SK-N-DZ (cell line): ENCODE measurements around the gene OR7D4. TPM values are rescaled to one million over a fixed set of nuclear protein-coding genes. Genes with fewer than 3 reads are reported as not detected.
"Not testable (repeated sequence)": the region's sequence is repeated elsewhere in the genome, so short reads cannot be mapped to it uniquely, and the experiment has no call there.

Source experiments
- DNase-seq: peaks from one replicate; pipeline ENCODE4 v3.0.0-alpha.2; 2015; ENCODE audit warnings: low spot score
- polyA plus RNA-seq, 2 experiments: library from polyadenylated mRNA; depleted of rRNA; stranded (reverse); fragments of >200 nt; gene quantifications; 2 replicates each; pipeline ENCODE4 v1.2.3, GENCODE V29; 2014

OR7D4 gene
- not detected in 2 replicates for polyA plus RNA-seq (2014; cell fraction: cytosol; rRNA removed)
- not detected in 2 replicates for polyA plus RNA-seq (2014; cell fraction: nucleus; rRNA removed)

DNA sequence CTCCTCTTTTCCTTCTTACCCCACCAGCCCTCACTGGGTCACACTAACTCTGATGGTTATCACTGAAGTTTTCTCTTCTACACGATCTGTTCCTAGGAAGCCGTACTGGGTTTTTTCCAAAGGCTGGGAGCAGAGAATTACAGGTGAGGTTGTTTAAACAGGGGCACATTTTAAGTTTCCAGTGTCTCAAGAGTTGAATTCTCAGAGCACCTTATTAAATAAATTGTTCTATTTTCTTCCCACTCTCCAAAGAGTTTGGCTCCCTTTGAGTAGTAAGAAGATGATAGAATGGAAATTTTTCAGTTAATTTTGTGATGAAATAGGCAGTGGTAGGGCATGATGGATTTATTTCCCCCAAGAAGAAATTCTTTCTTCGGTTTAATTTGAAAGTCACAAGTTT is at the start of gene OR7D4:
Gene OR7D4 (minus strand): TSS at position 101 of the 400 bp plus-strand sequence. CDS start 4,752 bp downstream, outside the sequence.
- DNase-seq = no peak

GRCh38 chr19:9251236-9251635 is 31.8 kb upstream of the OR7D4 start:
- no peak for DNase-seq

DNA sequence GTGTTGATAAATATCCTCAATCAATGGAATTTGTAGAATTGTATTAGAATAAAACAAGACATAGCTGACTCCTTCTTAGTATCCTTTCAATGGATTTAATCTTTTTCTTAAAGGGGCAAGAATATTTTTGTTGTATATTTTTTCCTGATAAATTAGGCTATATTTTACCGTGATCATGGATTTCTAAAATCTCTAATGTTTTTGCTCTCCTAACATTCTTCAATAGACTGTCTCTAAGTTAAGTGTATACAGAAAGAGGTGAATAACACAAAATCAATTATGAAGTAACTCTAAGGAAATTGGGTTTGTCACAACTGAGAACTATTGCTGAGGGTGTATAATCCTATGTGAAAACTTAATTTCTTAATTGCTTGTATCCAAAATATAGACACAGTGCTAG is 31.2 kb upstream of the OR7D4 start, which contains the start of gene OR7E24:
Gene OR7E24 (plus strand): TSS at position 301 of the 400 bp plus-strand sequence. CDS start 114 bp downstream, outside the sequence.
- DNase-seq = no peak

- peak; percentile 68 for DNase-seq
These were observed 13.8 kb downstream of the OR7D4 start for GRCh38 chr19:9205501-9206113.

GRCh38 chr19:9198044-9198443 is 21.3 kb downstream of the OR7D4 start:
- not testable (repeated sequence) for DNase-seq

DNA sequence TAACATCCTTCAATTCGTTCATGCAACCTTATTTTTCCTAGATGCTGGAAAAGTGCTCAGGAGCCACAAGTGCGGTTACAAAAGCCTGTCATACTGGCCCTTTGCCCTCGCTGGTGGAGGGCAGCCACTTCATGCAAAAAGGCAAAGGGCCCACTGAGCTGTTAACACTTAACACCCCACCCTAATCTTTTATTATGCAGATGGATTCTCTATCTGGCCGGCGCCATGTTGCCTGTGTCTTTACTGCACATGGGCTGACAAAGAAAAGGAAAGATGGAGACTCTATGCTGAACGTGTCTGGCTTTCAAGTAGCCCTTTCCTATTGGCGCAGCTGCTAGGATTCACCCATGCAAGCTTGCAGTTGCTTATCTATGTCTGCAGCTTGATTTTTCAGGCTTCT is 29.9 kb downstream of the OR7D4 start:
- no peak for DNase-seq

GRCh38 chr19:9187191-9187590 is 32.2 kb downstream of the OR7D4 start:
- DNase-seq = no peak

DNA sequence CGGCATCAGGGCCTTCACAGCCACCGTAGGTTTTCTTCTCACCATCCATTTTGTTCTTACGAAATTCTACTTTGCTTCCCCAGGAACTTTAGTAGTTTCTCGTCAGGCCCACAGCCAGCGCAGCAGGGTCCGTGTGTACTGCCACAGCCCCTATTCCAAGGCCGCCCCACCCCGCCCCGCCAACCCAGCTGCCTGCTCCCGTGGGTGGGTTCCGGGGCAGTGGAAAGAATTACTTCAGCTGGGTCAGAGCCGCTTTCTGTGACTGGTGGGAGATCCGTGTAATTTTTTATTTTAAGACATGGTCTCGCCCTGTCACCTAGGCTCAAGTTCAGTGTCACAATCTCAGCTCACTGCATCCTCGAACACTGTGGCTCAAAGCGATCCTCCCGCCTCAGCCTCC is 36.4 kb downstream of the OR7D4 start:
- no peak for DNase-seq

DNA sequence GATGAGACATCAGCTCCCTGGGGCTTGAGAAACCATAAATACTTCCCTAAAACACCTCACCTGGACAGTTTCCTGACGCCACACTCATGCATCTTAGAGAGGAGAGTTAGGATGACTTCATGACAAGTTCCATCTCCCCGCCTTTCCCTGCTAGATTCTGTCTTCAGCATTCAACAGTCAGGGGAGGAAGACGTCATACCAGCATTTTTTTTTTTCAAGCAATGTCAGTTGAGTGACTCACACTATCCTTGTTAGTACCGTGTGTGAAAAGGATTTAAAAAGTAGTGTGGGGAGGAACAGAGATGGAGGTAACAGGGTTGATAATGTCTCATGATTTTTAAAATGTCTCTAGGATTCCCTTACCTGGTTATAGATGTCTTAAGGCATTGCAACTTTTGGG is 40.5 kb downstream of the OR7D4 start, which contains the start of gene OR7D2:
Gene OR7D2 (plus strand): TSS at position 79 of the 400 bp plus-strand sequence. CDS start 6,803 bp downstream, outside the sequence.
- DNase-seq = no peak

- no peak for DNase-seq
These were observed 44.1 kb downstream of the OR7D4 start for GRCh38 chr19:9175326-9175725.

DNA sequence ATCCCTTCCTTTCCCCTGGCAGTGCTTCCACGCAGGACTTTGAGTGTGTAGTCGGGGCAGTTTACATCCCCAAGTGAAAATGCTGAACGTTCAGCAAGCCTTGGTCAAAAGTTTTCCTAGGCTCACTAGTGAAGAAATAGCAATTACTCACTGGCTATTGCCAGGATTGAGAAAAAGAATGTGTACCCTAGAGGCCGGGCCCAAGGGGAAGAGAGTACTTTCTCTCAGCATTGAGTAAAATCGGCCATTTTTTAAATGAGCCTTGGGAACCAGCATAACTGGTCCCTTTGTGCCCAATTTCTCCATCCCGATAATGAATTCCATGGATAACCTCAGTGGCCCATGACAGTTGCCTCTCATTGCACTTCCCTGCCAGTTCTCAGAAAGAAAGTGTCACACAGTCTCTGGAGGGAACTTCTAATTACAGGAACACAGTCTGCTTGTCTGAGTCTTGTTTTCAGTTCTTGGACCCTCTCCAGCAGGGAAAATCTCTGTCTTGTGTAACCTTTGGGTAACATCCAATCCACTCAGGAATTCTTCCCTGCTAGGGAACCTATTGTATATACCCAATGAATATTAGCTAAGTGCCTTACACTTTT is 47.9 kb downstream of the OR7D4 start:
- DNase-seq = no peak

DNA sequence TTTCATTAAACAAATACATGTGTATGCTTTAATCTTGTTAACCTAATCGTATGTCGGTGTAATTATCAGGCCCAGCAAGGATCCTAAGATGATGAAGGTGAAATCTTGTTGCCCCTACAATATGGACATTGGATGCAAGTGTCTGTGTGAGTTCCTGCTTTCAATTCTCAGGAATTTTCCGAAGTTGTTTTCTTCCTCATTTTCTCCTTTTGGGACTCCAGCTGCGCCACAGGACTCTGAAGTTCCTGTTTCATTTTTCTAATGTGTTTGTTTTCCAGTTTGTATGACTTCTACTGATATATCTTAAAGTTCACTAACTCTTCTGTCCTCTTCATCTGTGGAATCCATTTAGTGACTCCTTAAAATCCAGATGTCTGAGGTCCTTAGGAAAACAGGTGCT is 52.5 kb downstream of the OR7D4 start:
- DNase-seq = no peak

- no peak for DNase-seq
These were observed 54.1 kb downstream of the OR7D4 start for GRCh38 chr19:9165261-9165660.

DNA sequence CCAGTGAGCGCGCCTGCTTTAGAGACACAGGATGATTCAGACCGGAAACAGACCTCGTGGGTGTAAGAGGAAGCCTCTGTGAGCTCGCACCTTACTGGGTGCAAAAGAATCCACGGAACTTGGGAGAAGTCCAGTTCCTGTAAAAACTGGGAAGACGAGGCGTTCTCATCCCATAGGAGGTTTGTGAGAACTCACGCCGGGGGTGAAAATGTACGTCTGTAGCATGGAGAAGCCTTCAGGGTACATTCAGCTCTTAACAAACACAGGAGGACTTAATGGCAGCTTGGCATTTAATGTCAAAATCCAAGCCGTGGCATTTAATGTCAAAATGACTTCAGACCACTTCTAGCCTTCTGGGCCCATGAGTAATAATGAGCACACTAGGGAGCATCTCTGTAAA is 58.0 kb downstream of the OR7D4 start:
- DNase-seq = no peak
